Measurements from ENCODE around the gene FBXO15. TPM values are rescaled to one million over a fixed set of nuclear protein-coding genes. Genes with fewer than 3 reads are reported as not detected.

FBXO15 gene, protein sequence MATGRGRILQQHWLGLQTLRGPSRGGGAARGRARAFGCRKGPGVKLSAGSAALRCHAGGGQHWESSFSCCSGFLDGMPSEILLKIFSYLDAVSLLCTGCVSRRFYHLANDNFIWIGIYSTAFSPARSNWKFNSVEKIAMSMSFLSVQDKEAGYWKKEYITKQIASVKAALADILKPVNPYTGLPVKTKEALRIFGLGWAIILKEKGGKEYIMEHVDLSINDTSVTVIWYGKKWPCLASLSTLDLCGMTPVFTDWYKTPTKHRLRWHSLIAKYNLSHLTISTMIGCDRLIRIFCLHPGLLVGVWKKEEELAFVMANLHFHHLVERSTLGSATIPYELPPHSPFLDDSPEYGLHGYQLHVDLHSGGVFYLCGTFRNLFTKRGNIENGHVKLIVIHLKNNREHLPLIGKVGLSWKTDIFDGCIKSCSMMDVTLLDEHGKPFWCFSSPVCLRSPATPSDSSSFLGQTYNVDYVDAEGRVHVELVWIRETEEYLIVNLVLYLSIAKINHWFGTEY
- total RNA-seq (ENCODE audit: low replicate concordance) = 0.23 and 0.82 TPM in 2 replicates

GRCh38 chr18:74147779-74148542 is at the start of gene FBXO15, which contains the start of gene TIMM21:
Gene FBXO15, minus strand, starts transcription at chr18:74147834. Its CDS starts 49 bp downstream, at chr18:74147785.
Gene TIMM21, plus strand, starts transcription at chr18:74148523. Its CDS starts 286 bp downstream, at chr18:74148809.

Other genes with a start within 250 kb of the FBXO15 start
- gene TIMM21, start 689 bp upstream of the FBXO15 start, total RNA-seq (ENCODE audit: low replicate concordance) = 29.5 and 35.0 TPM in 2 replicates
- 52.7 and 164 TPM in 2 replicates for gene CYB5A, start 144.1 kb upstream of the FBXO15 start, total RNA-seq (ENCODE audit: low replicate concordance)
- not detected in 2 replicates for gene C18orf63, start 168.0 kb upstream of the FBXO15 start, total RNA-seq (ENCODE audit: low replicate concordance)

Measured in smooth muscle cell of the coronary artery (primary cell).